ENCODE data around the gene OR7G1. TPM values are rescaled to one million over a fixed set of nuclear protein-coding genes. Genes with fewer than 3 reads are reported as not detected.

Gene OR7G1
- total and polyA plus RNA-seq, 2 of the 8 experiments (the other 6 are each of a cell fraction or from before 2014, with no cell fraction given) = not detected

DNA sequence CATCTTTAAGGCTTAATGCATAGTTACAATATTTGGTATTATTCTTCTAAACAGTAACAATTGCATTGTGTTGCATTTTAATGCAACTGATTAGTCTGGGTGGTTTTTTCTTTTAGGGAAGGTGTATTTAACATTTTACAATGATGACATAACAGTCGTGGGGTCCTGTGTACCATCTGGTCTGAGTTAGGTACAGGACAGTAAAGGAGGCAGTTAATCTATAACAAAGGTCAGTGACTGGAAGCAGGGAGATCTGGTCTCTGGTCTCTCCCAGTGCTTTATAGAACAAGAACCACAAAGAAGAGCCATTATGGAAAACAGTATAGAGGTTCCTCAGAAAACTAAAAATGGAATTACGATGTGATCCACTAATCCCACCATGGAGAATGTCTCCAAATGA lies 5.6 kb downstream of the OR7G1 start:
- no peaks in the 10 kb centered on the region for H3K36me3 ChIP-seq (ENCODE audit: control insufficient read depth in 2 of 4, insufficient read depth in 4 of 4, low read length in 3 of 4)
- CTCF ChIA-PET (ENCODE audit: partially characterized antibody) = no interaction called here
- H3K27ac ChIP-seq (ENCODE audit: low read depth, low read length) = no peak overlapping the region
- no peaks in the 10 kb centered on the region for H3K23me2 ChIP-seq (ENCODE audit: low read depth, low read length)
- H2AK5ac ChIP-seq (ENCODE audit: low read depth, low read length) = no peak overlapping the region
- peaks cover 22 to 25% of the 10 kb centered on the region in 2 experiments for H3K9me3 ChIP-seq (ENCODE audit: insufficient read depth in 2 of 2, low read depth in 1 of 2, low read length in 1 of 2)
- H2AFZ ChIP-seq (ENCODE audit: low read length) = no peak overlapping the region
- H2BK12ac ChIP-seq (ENCODE audit: low read depth, low read length) = no peak overlapping the region
- no peak overlapping the region for H3K14ac ChIP-seq (ENCODE audit: insufficient read length)
- H2BK120ac ChIP-seq (replicated peaks; ENCODE audit: low read depth, low read length) = no peak overlapping the region
- FAIRE-seq = no peak
- H2BK20ac ChIP-seq (ENCODE audit: low read length) = no peak overlapping the region
- no peaks in the 10 kb centered on the region for H4K20me1 ChIP-seq (replicated peaks in 1 of 2; ENCODE audit: control insufficient read depth in 1 of 2, insufficient read depth in 2 of 2, low read length in 2 of 2)
- H3K79me1 ChIP-seq (ENCODE audit: low read depth, low read length) = no peaks in the 10 kb centered on the region
- H3K27me3 ChIP-seq (replicated peaks in 1 of 4; ENCODE audit: control insufficient read depth in 3 of 4, extremely low read depth in 1 of 4, insufficient read depth in 3 of 4, low read length in 3 of 4) = no peaks in the 10 kb centered on the region
- no peak overlapping the region for H3K18ac ChIP-seq (ENCODE audit: extremely low read depth, low read length)
- POLR2A ChIA-PET (ENCODE audit: partially characterized antibody) = no interaction called here
- no peak overlapping the region for H3K4ac ChIP-seq (replicated peaks; ENCODE audit: insufficient read length, low read depth, low read length)
- H2BK15ac ChIP-seq (ENCODE audit: low read length) = no peak overlapping the region
- H3K4me1 ChIP-seq (replicated peaks in 1 of 4; ENCODE audit: control insufficient read depth in 3 of 4, insufficient read depth in 4 of 4, low read length in 3 of 4) = no peaks in the 10 kb centered on the region
- H4K8ac ChIP-seq (ENCODE audit: extremely low read depth, insufficient read depth, low read length) = no peak overlapping the region
- no peak overlapping the region for H3K4me3 ChIP-seq (ENCODE audit: extremely low read depth in 1 of 4, insufficient read depth in 2 of 4, low read depth in 3 of 4, low read length in 4 of 4)
- WGBS, 2 experiments (ENCODE audit: extremely low coverage in 1 of 2, insufficient coverage in 1 of 2, insufficient read length in 1 of 2, insufficient replicate concordance in 2 of 2, low coverage in 1 of 2, low lambda C conversion rate in 2 of 2, missing lambda C conversion rate in 1 of 2) = 67% methylated on average over 2 of the region's 2 CpGs; no CpG with 5 or more reads in 1 of the 2 experiments
- TF ChIP-seq TAF1 (IDR thresholded peaks at IDR 0.05; ENCODE audit: low read depth, low read length) (no peak), EP300 (IDR thresholded peaks at IDR 0.05; ENCODE audit: borderline replicate concordance in 1 of 2, low read depth in 2 of 2, low read length in 2 of 2) (no peak), FOSL1 (IDR thresholded peaks at IDR 0.05; ENCODE audit: insufficient read depth, low read depth, low read length) (no peak), RBBP5 (IDR thresholded peaks at IDR 0.05; ENCODE audit: borderline replicate concordance, low read depth, low read length) (no peak), SAP30 (IDR thresholded peaks at IDR 0.05; ENCODE audit: insufficient read depth, insufficient replicate concordance, low read length) (no peak), SP2 (IDR thresholded peaks at IDR 0.05; ENCODE audit: low read length) (no peak), POLR2AphosphoS5 (IDR thresholded peaks at IDR 0.05; ENCODE audit: low read depth, low read length) (no peak), TBP (IDR thresholded peaks at IDR 0.05; ENCODE audit: low read depth, low read length) (no peak), TAF7 (optimal IDR thresholded peaks at IDR 0.05; ENCODE audit: borderline replicate concordance, low read depth, low read length) (no peak), GABPA (IDR thresholded peaks at IDR 0.05; ENCODE audit: borderline replicate concordance, insufficient read depth, low read length) (no peak), RNF2 (IDR thresholded peaks at IDR 0.05; ENCODE audit: borderline replicate concordance, low read depth, low read length, missing control alignments, poor library complexity, severe bottlenecking) (no peak), SP4 (IDR thresholded peaks at IDR 0.05; ENCODE audit: low read length) (no peak)
- no peak overlapping the region for H4K5ac ChIP-seq (ENCODE audit: insufficient read length, low read depth, low read length)
- no peak overlapping the region for H2BK5ac ChIP-seq (ENCODE audit: low read depth, low read length)
- no peaks in the 10 kb centered on the region for H3K79me2 ChIP-seq (ENCODE audit: control insufficient read depth in 1 of 2, insufficient read depth in 2 of 2, low read length in 2 of 2)
- no peak overlapping the region for H3K9ac ChIP-seq (replicated peaks in 1 of 4; ENCODE audit: extremely low read depth in 1 of 4, low read depth in 3 of 4, low read length in 3 of 4)
- H4K91ac ChIP-seq (replicated peaks; ENCODE audit: insufficient read length, low read length) = no peak overlapping the region
- H3K56ac ChIP-seq (replicated peaks; ENCODE audit: insufficient read length, low read depth, low read length) = no peak overlapping the region
- H3K23ac ChIP-seq (ENCODE audit: insufficient read length) = no peak overlapping the region
- no peak overlapping the region for H3K4me2 ChIP-seq (ENCODE audit: insufficient read depth in 1 of 2, low read depth in 2 of 2, low read length in 2 of 2)
- DNase-seq (ENCODE audit: low read depth in 1 of 2, low spot score in 2 of 2) = no peak

All from H1 (cell line).